OCI-LY1 (cell line): ENCODE measurements around the gene VSIG10.

Experiments
- EZH2 ChIP-seq: fragments of 200-600 bp; sonication (generic), shearing (Covaris generic); IDR thresholded peaks from 2 replicates; pipeline ENCODE4 v1.8.0; 2017; ENCODE audit warnings: borderline replicate concordance, mixed run types, mild to moderate bottlenecking, antibody characterized with exemption, low read length, moderate library complexity, mixed read lengths
- TF ChIP-seq, protein P1 (sequence below): fragments of 200-600 bp; sonication (generic), shearing (Covaris generic); IDR thresholded peaks from 2 replicates; pipeline ENCODE4 v1.5.1; 2017; ENCODE audit warnings: mild to moderate bottlenecking, antibody characterized with exemption, low read length, moderate library complexity, mixed read lengths

DNA sequence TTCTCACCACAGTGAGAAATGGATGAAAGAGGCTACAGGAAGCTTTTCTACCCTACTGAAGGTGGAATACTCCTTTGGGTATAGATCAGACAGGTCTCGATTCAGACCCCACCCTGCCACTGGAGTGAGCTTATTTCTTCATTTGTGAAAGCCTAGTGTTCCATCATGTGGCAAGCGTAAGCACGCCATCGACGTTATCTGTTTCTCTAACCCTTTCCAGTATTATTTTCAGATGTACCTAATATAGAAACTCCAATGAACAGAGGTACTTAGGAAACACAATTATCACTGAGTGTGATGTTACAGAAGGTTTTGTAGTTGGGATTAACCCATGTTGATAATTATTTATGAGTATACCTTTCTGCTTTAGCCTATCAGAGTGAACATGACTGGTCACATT is 44.5 kb upstream of the VSIG10 start:
- TF ChIP-seq, protein P1, sequence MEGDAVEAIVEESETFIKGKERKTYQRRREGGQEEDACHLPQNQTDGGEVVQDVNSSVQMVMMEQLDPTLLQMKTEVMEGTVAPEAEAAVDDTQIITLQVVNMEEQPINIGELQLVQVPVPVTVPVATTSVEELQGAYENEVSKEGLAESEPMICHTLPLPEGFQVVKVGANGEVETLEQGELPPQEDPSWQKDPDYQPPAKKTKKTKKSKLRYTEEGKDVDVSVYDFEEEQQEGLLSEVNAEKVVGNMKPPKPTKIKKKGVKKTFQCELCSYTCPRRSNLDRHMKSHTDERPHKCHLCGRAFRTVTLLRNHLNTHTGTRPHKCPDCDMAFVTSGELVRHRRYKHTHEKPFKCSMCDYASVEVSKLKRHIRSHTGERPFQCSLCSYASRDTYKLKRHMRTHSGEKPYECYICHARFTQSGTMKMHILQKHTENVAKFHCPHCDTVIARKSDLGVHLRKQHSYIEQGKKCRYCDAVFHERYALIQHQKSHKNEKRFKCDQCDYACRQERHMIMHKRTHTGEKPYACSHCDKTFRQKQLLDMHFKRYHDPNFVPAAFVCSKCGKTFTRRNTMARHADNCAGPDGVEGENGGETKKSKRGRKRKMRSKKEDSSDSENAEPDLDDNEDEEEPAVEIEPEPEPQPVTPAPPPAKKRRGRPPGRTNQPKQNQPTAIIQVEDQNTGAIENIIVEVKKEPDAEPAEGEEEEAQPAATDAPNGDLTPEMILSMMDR: no peak
- no peak for TF ChIP-seq EZH2
